Nephron progenitor cell (in vitro differentiated cells): ENCODE measurements around the gene MSLN.
"Not testable (repeated sequence)": the region's sequence is repeated elsewhere in the genome, so short reads cannot be mapped to it uniquely, and the experiment has no call there.

Experiments
- DNase-seq: peaks from one replicate; pipeline ENCODE4 v3.0.0; 2021
- H3K27ac Mint-ChIP-seq: 2 replicates; pipeline ENCODE4 v1.8.0; 2021; ENCODE audit warnings: mild to moderate bottlenecking, moderate library complexity, mixed read lengths
- H3K27me3 Mint-ChIP-seq: 2 replicates; pipeline ENCODE4 v1.8.0; 2021; ENCODE audit warnings: mild to moderate bottlenecking, low read depth, mixed read lengths; ENCODE audit not compliant: poor library complexity
- H3K36me3 Mint-ChIP-seq: 2 replicates; pipeline ENCODE4 v1.8.0; 2021; ENCODE audit warnings: low read depth, mixed read lengths
- H3K4me1 Mint-ChIP-seq: 2 replicates; pipeline ENCODE4 v1.8.0; 2021; ENCODE audit warnings: mixed read lengths
- H3K4me3 Mint-ChIP-seq: 2 replicates; pipeline ENCODE4 v1.8.0; 2021; ENCODE audit warnings: mild to moderate bottlenecking, moderate library complexity, mixed read lengths
- H3K9me3 Mint-ChIP-seq: 2 replicates; pipeline ENCODE4 v1.8.0; 2021; ENCODE audit warnings: mild to moderate bottlenecking, moderate library complexity, mixed read lengths
- CTCF ChIP-seq: fragments of 200-600 bp; sonication (generic); IDR thresholded peaks from 2 replicates; pipeline ENCODE4 v1.5.0; 2021; ENCODE audit warnings: antibody characterized with exemption

The MSLN gene

GRCh38 chr16:760545-761343 lies at the start of gene MSLN:
Gene MSLN (plus strand): TSS chr16:760734. CDS start chr16:762681, 1,947 bp downstream.
- H3K4me1 Mint-ChIP-seq: peaks cover 24% of the 10 kb centered on the region
- DNase-seq: no peak
- TF ChIP-seq CTCF: no peak
- H3K27me3 Mint-ChIP-seq: peaks cover 6% of the 10 kb centered on the region
- peaks cover 11% of the 10 kb centered on the region for H3K9me3 Mint-ChIP-seq
- peak within 1 kb of the TSS; percentile 55 for H3K4me3 Mint-ChIP-seq
- peak within 1 kb of the TSS; percentile 85 for H3K27ac Mint-ChIP-seq
- no peaks in the 10 kb centered on the region for H3K36me3 Mint-ChIP-seq

GRCh38 chr16:711084-711483 lies 49.5 kb upstream of the MSLN start:
- no peak for DNase-seq
- Mint-ChIP-seq H3K4me1 (peaks cover 11% of the 10 kb centered on the region), H3K27ac (no peak overlapping the region), H3K9me3 (no peaks in the 10 kb centered on the region), H3K4me3 (no peak overlapping the region), H3K27me3 (peaks cover 68% of the 10 kb centered on the region), H3K36me3 (no peaks in the 10 kb centered on the region)
- no peak for TF ChIP-seq CTCF

GRCh38 chr16:711548-712320 lies 48.8 kb upstream of the MSLN start:
- H3K36me3 Mint-ChIP-seq: no peaks in the 10 kb centered on the region
- no peak overlapping the region for H3K4me3 Mint-ChIP-seq
- TF ChIP-seq CTCF: peak; percentile 96
- no peaks in the 10 kb centered on the region for H3K9me3 Mint-ChIP-seq
- H3K27me3 Mint-ChIP-seq: peaks cover 65% of the 10 kb centered on the region
- DNase-seq: peak; percentile 93
- no peak overlapping the region for H3K27ac Mint-ChIP-seq
- H3K4me1 Mint-ChIP-seq: peaks cover 17% of the 10 kb centered on the region

GRCh38 chr16:712740-713250 lies 47.7 kb upstream of the MSLN start:
- peak; percentile 44 for TF ChIP-seq CTCF
- Mint-ChIP-seq H3K4me1 (peaks cover 17% of the 10 kb centered on the region), H3K27me3 (peaks cover 55% of the 10 kb centered on the region), H3K27ac (peak overlapping the region; percentile 43)
- not testable (repeated sequence) for H3K9me3 Mint-ChIP-seq, H3K36me3 Mint-ChIP-seq, H3K4me3 Mint-ChIP-seq
- DNase-seq: peak; percentile 53

- Mint-ChIP-seq H3K4me3 (no peak overlapping the region), H3K4me1 (peaks cover 23% of the 10 kb centered on the region), H3K27me3 (peaks cover 42% of the 10 kb centered on the region), H3K36me3 (no peaks in the 10 kb centered on the region), H3K9me3 (no peaks in the 10 kb centered on the region), H3K27ac (no peak overlapping the region)
- no peak for DNase-seq
- no peak for TF ChIP-seq CTCF
These were observed 46.5 kb upstream of the MSLN start for GRCh38 chr16:714079-714478.
